Measurements from ENCODE around the gene TTC36.

- TF ChIP-seq CTCF (IDR thresholded peaks at IDR 0.05) (no peak), POLR2A (IDR thresholded peaks at IDR 0.05) (no peak), POLR2AphosphoS5 (IDR thresholded peaks at IDR 0.05; ENCODE audit: insufficient read depth in 1 of 2, low read depth in 1 of 2) (no peak)
These were observed 29.4 kb upstream of the TTC36 start for GRCh38 chr11:118497831-118498230.

All from vagina (tissue), 2 donors.